ENCODE results near the gene MAFG. TPM values are rescaled to one million over a fixed set of nuclear protein-coding genes. Genes with fewer than 3 reads are reported as not detected.
A peak's percentile ranks its signal among the peaks of the same experiment; 100 is the strongest.

Gene MAFG
- total and polyA plus RNA-seq, 2 of the 13 experiments (the other 11 are each of a cell fraction or from before 2014, with no cell fraction given), result 14.5 to 20.0 TPM

GRCh38 chr17:81871387-81872230, 55.9 kb downstream of the MAFG start (continued):
- no peak for TF ChIP-seq ZBTB49 (CRISPR knock-in tag; IDR thresholded peaks at IDR 0.05; ENCODE audit: borderline replicate concordance)
- peak; percentile 90; the same call in 1 of the 2 replicates for TF ChIP-seq ZNF570 (CRISPR knock-in tag; IDR thresholded peaks at IDR 0.05; ENCODE audit: borderline replicate concordance)
- TF ChIP-seq MXD4 (CRISPR knock-in tag; IDR thresholded peaks at IDR 0.05), result peak; percentile 95
- TF ChIP-seq MNT (IDR thresholded peaks at IDR 0.05), result peak; percentile 60; the same call in 1 of the 2 replicates
- TF ChIP-seq ZBTB33 (CRISPR knock-in tag; IDR thresholded peaks at IDR 0.05), result peak; percentile 72
- peak; percentile 99 for TF ChIP-seq HES4 (CRISPR knock-in tag; IDR thresholded peaks at IDR 0.05; ENCODE audit: borderline replicate concordance)
- TF ChIP-seq TOE1 (CRISPR knock-in tag; IDR thresholded peaks at IDR 0.05), result peak; percentile 88; the same call in 1 of the 2 replicates
- peak; percentile 99 for TF ChIP-seq BHLHE40 (IDR thresholded peaks at IDR 0.05; ENCODE audit: low read length)
- TF ChIP-seq ZSCAN5A (CRISPR knock-in tag; IDR thresholded peaks at IDR 0.05; ENCODE audit: borderline replicate concordance), result 0 out of 2 replicates have a peak, but pooled peaks have one; percentile 13
- peak; percentile 82 for TF ChIP-seq HOXD1 (CRISPR knock-in tag; IDR thresholded peaks at IDR 0.05)
- peak; percentile 89 for TF ChIP-seq MEIS1 (CRISPR knock-in tag; IDR thresholded peaks at IDR 0.05; ENCODE audit: borderline replicate concordance)
- no peak for TF ChIP-seq SRSF1 (optimal IDR thresholded peaks at IDR 0.05; ENCODE audit: low read depth, low read length)
- peak; percentile 75; the same call in 1 of the 2 replicates for TF ChIP-seq SIX4 (CRISPR knock-in tag; IDR thresholded peaks at IDR 0.05)
- TF ChIP-seq MLLT10 (CRISPR knock-in tag; IDR thresholded peaks at IDR 0.05), result 0 out of 2 replicates have a peak, but pooled peaks have one; percentile 47
- TF ChIP-seq ZBED4 (CRISPR knock-in tag; IDR thresholded peaks at IDR 0.05; ENCODE audit: borderline replicate concordance), result peak; percentile 61; the same call in 1 of the 2 replicates

Data from HepG2 (cell line).